Spinal cord (tissue), 10 donors: Measurements from ENCODE around the gene ANO4. TPM values are rescaled to one million over a fixed set of nuclear protein-coding genes. Genes with fewer than 3 reads are reported as not detected.
A peak's percentile ranks its signal among the peaks of the same experiment; 100 is the strongest.

Source experiments
- DNase-seq, 6 donors: peaks; one replicate each; pipeline versions ENCODE4 v3.0.0 to v3.0.0-alpha.2; 2013 to 2015; ENCODE audit warnings: low spot score in 6 of 6, low read depth in 4 of 6
- H3K27ac ChIP-seq: one replicate; pipeline ENCODE4 v1.5.1; 2013; ENCODE audit warnings: low read depth, low read length, control low read depth
- H3K27me3 ChIP-seq: one replicate; pipeline ENCODE4 v1.6.1; 2013; ENCODE audit warnings: low read length; ENCODE audit not compliant: control insufficient read depth, insufficient read depth
- H3K36me3 ChIP-seq: one replicate; pipeline ENCODE4 v1.6.1; 2013; ENCODE audit warnings: low read length; ENCODE audit not compliant: control insufficient read depth, insufficient read depth
- H3K4me1 ChIP-seq: one replicate; pipeline ENCODE4 v1.6.1; 2013; ENCODE audit warnings: low read length; ENCODE audit not compliant: control insufficient read depth, insufficient read depth
- H3K4me3 ChIP-seq: one replicate; pipeline ENCODE4 v1.5.1; 2013; ENCODE audit warnings: low read depth, low read length, control low read depth
- H3K9me3 ChIP-seq: one replicate; pipeline ENCODE4 v1.6.1; 2013; ENCODE audit warnings: low read length; ENCODE audit not compliant: control insufficient read depth, insufficient read depth
- WGBS: methylation state at CpG from one replicate; pipeline ENCODE4 v1.1.5; 2013; ENCODE audit warnings: missing lambda C conversion rate; ENCODE audit not compliant: insufficient coverage; 5-methylcytosine and 5-hydroxymethylcytosine counted together
- polyA plus RNA-seq, 2 donors: library from polyadenylated mRNA; unstranded; fragments of 120-200 nt; gene quantifications; one replicate each; pipeline ENCODE4 v1.2.1, GENCODE V29; 2013; ENCODE audit not compliant: insufficient read length in 2 of 2
- total RNA-seq, 2 donors: library from RNA; depleted of rRNA in 1 of 2; stranded (reverse); fragments of 120-200 nt in 1 of 2; fragments of >200 nt in 1 of 2; gene quantifications; one replicate each; pipeline versions ENCODE4 v1.2.3 to v1.2.4, GENCODE V29; 2013 to 2014
- donor health status: healthy.

Gene ANO4
- total and polyA plus RNA-seq, 4 donors: 14.5 to 47.1 (median 22.7) TPM

DNA sequence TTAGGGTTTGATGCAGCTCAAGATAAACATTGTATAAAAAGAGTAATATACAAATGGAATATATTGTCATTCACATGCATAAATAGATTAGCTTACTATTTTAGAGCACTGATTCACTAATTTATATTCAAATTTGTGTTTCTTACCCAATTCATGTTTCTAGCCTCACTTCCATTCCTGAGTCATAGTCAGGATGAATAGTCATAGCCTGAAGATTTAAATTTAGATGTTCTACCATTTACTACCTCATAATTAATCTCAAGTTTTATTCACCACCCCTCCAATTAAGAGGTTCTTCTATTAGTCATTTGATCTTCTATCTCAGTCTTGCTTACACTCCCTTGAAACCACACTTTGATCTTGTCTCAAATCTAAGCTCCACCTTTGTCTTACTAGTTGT is 38.7 kb downstream of the ANO4 start:
- no peaks in the 10 kb centered on the region for H3K27me3 ChIP-seq
- H3K36me3 ChIP-seq: no peaks in the 10 kb centered on the region
- H3K4me3 ChIP-seq: no peak overlapping the region
- H3K9me3 ChIP-seq: no peaks in the 10 kb centered on the region
- H3K27ac ChIP-seq: no peak overlapping the region
- no peaks in the 10 kb centered on the region for H3K4me1 ChIP-seq
- no peak for DNase-seq

- Histone ChIP-seq H3K27me3 (no peaks in the 10 kb centered on the region), H3K4me3 (no peak overlapping the region), H3K9me3 (no peaks in the 10 kb centered on the region), H3K4me1 (no peaks in the 10 kb centered on the region), H3K36me3 (no peaks in the 10 kb centered on the region), H3K27ac (no peak overlapping the region)
- no CpG with 5 or more reads among the region's 1 CpG for WGBS
- no peak for DNase-seq
Observed at GRCh38 chr12:100840748-100841147, 46.2 kb downstream of the ANO4 start.

DNA sequence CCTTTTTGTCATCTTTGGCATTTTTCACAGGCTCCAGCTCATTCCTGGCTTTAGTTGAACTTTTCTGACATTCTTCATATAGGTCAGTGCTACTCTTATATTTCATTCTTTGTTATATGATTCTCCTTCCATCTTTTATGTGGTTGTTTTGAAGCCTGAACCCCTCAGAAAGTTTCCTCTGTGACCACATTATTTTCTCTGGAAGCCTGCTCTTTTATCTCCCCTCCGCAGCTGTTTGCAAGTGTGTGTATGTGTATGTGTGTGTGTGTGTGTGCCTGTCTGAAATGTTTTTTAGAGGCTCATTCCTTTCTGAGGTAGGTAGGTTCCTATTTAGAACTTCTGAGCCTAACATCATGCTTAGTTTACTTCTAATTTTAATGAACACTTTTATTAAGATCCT is 47.6 kb downstream of the ANO4 start:
- Histone ChIP-seq H3K36me3 (no peaks in the 10 kb centered on the region), H3K9me3 (no peaks in the 10 kb centered on the region), H3K4me1 (no peaks in the 10 kb centered on the region), H3K27me3 (no peaks in the 10 kb centered on the region), H3K27ac (no peak overlapping the region), H3K4me3 (no peak overlapping the region)
- no CpG with 5 or more reads among the region's 1 CpG for WGBS
- no peak for DNase-seq

DNA sequence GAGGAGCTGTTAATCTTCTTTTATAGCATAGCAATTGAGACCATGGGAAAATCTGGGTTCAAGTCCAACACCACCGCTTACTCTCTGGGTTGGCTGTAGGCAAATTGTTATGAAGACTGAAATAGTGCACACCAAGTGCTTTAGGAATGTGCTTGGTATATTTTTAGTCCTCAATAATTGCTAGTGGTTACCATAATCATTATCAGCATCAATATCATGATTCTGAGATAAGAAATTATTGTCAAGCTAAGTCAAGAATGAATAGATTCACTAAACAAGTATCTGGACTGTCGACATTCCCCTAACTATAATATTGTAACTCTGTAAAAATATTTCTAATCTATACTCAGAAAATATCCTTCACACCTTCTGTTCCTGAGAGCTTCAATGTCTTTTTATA is 48.5 kb downstream of the ANO4 start:
- no CpG with 5 or more reads among the region's 2 CpGs for WGBS
- Histone ChIP-seq H3K27ac (no peak overlapping the region), H3K4me1 (no peaks in the 10 kb centered on the region)

GRCh38 chr12:100845095-100845494 is 50.5 kb downstream of the ANO4 start:
- Histone ChIP-seq H3K27me3 (no peaks in the 10 kb centered on the region), H3K9me3 (no peaks in the 10 kb centered on the region), H3K27ac (no peak overlapping the region), H3K36me3 (no peaks in the 10 kb centered on the region), H3K4me1 (no peaks in the 10 kb centered on the region), H3K4me3 (no peak overlapping the region)
- DNase-seq: no peak
- 70% methylated on average over 2 of the region's 3 CpGs for WGBS

More for the DNA sequence above, 48.5 kb downstream of the ANO4 start:
- Histone ChIP-seq H3K9me3 (no peaks in the 10 kb centered on the region), H3K27me3 (no peaks in the 10 kb centered on the region), H3K4me3 (no peak overlapping the region), H3K36me3 (no peaks in the 10 kb centered on the region)
- no peak for DNase-seq

DNA sequence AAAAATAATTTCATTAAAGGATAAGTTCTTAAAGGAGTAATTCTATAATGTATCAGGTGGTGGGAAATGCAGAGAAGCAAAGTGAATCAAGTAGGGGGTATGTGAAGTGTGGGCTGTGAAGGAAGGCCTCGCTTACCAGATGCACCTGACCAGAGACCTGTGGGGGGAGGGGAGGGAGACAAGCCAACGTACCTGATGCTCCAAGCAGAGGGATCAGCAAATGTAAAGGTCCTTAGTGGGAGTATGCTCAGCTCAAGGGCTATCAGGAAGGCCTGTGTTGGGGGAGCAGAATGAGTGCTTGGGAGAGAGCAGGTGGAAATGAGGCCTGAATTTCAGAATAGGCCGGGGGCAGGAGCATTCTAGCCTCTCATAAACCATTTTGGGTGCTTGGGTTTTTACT is 57.1 kb downstream of the ANO4 start:
- H3K4me3 ChIP-seq: no peak overlapping the region
- no peaks in the 10 kb centered on the region for H3K27me3 ChIP-seq
- no peaks in the 10 kb centered on the region for H3K9me3 ChIP-seq
- DNase-seq: no peak
- H3K4me1 ChIP-seq: no peaks in the 10 kb centered on the region
- H3K27ac ChIP-seq: no peak overlapping the region
- H3K36me3 ChIP-seq: no peaks in the 10 kb centered on the region
- 50% methylated on average over 2 of the region's 3 CpGs for WGBS

DNA sequence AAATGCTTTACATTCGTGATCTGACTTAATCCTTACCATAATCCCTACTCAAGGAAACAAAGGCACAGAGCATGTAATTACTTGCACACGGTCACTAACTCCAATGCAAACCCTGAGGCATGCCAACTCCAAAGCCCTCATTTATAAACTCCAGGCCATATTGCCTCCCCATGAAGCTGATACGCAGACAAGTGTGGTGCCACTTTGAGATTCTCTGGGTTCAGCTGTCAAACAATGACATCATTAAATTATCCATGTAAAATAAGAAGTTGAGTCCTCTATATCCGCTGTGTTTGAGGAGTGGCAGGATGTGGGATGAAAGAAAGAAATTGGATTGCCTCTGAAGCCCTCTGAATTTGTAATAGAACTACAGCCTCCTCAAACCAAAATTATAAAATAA is 62.8 kb downstream of the ANO4 start:
- H3K9me3 ChIP-seq: no peaks in the 10 kb centered on the region
- no peaks in the 10 kb centered on the region for H3K36me3 ChIP-seq
- H3K4me1 ChIP-seq: no peaks in the 10 kb centered on the region
- DNase-seq: no peak
- 91% methylated on average over 2 of the region's 4 CpGs for WGBS
- H3K4me3 ChIP-seq: no peak overlapping the region
- H3K27me3 ChIP-seq: no peaks in the 10 kb centered on the region
- no peak overlapping the region for H3K27ac ChIP-seq

- DNase-seq: no peak
- H3K9me3 ChIP-seq: no peaks in the 10 kb centered on the region
- H3K36me3 ChIP-seq: no peaks in the 10 kb centered on the region
- WGBS: no CpG with 5 or more reads among the region's 1 CpG
- H3K4me1 ChIP-seq: no peaks in the 10 kb centered on the region
- H3K27ac ChIP-seq: no peak overlapping the region
- no peak overlapping the region for H3K4me3 ChIP-seq
- H3K27me3 ChIP-seq: no peaks in the 10 kb centered on the region
Observed at GRCh38 chr12:100857971-100858370, 63.4 kb downstream of the ANO4 start.

DNA sequence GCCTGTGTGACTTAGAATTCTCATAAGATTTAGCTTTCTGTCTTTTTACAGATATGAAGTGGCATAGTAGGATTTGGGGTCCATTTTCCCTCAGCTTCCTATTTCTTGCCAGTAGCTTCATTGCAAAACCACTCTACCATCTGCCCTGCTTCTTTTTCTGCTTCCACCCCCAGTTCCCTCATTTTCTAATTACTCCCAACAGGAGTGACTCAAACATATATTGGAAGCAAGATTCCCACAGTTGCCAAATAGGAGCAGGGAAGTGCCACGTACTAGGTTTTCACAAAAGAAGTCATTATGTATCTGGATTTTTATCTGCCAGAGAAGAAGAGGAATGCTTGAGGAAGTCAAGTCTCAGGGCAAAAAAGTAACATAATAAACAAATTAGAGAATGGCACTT is 64.1 kb downstream of the ANO4 start:
- Histone ChIP-seq H3K27ac (no peak overlapping the region), H3K36me3 (no peaks in the 10 kb centered on the region), H3K27me3 (no peaks in the 10 kb centered on the region), H3K9me3 (no peaks in the 10 kb centered on the region), H3K4me1 (no peaks in the 10 kb centered on the region), H3K4me3 (no peak overlapping the region)
- no CpG with 5 or more reads among the region's 1 CpG for WGBS
- DNase-seq: peak in 2 of 6 donors; percentile 30 to 41

GRCh38 chr12:100859063-100859627 is 64.6 kb downstream of the ANO4 start:
- DNase-seq: no peak
- Histone ChIP-seq H3K4me3 (no peak overlapping the region), H3K9me3 (no peaks in the 10 kb centered on the region), H3K27ac (no peak overlapping the region), H3K36me3 (no peaks in the 10 kb centered on the region), H3K27me3 (no peaks in the 10 kb centered on the region), H3K4me1 (no peaks in the 10 kb centered on the region)
- 93% methylated on average over 4 of the region's 5 CpGs for WGBS
